GM21576 (cell line): ENCODE measurements around the gene WDFY1.

ENCODE experiments used
- ATAC-seq: cut with Tn5 transposase; IDR thresholded peaks from one replicate; pipeline ENCODE4 v1.9.1; 2021; ENCODE audit warnings: mild to moderate bottlenecking, moderate library complexity; ENCODE audit not compliant: unreplicated experiment

Gene WDFY1

GRCh38 chr2:223959688-223960087, 14.6 kb upstream of the WDFY1 start:
- no peak for ATAC-seq

- ATAC-seq: peak; percentile 88
Observed at GRCh38 chr2:223957092-223957851, 12.1 kb upstream of the WDFY1 start, which contains the start of gene MRPL44. TSS of gene MRPL44 (plus strand) at chr2:223957463. CDS start at chr2:223957473, 10 bp downstream.

GRCh38 chr2:223956300-223956699, 11.2 kb upstream of the WDFY1 start:
- peak; percentile 26 for ATAC-seq

- ATAC-seq: no peak
Observed at GRCh38 chr2:223954401-223954800, 9.3 kb upstream of the WDFY1 start.

GRCh38 chr2:223952280-223952968, 7.3 kb upstream of the WDFY1 start:
- peak; percentile 50 for ATAC-seq

GRCh38 chr2:223950448-223951347, 5.6 kb upstream of the WDFY1 start:
- no peak for ATAC-seq

GRCh38 chr2:223949241-223949840, 4.2 kb upstream of the WDFY1 start:
- peak; percentile 16 for ATAC-seq

GRCh38 chr2:223947711-223948205, 2.6 kb upstream of the WDFY1 start:
- no peak for ATAC-seq

GRCh38 chr2:223945755-223946154, 620 bp upstream of the WDFY1 start:
- no peak for ATAC-seq

- ATAC-seq: no peak
Observed at GRCh38 chr2:223944166-223944702, 901 bp downstream of the WDFY1 start.

- ATAC-seq: no peak
Observed at GRCh38 chr2:223943561-223944008, 1.6 kb downstream of the WDFY1 start.

- ATAC-seq: no peak
Observed at GRCh38 chr2:223943135-223943534, 2.0 kb downstream of the WDFY1 start.

- peak; percentile 42 for ATAC-seq
Observed at GRCh38 chr2:223941579-223942277, 3.4 kb downstream of the WDFY1 start.

- peak; percentile 32 for ATAC-seq
Observed at GRCh38 chr2:223939438-223939837, 5.7 kb downstream of the WDFY1 start.

- no peak for ATAC-seq
Observed at GRCh38 chr2:223937535-223937934, 7.6 kb downstream of the WDFY1 start.

- no peak for ATAC-seq
Observed at GRCh38 chr2:223936862-223937326, 8.2 kb downstream of the WDFY1 start.

- no peak for ATAC-seq
Observed at GRCh38 chr2:223935459-223936125, 9.5 kb downstream of the WDFY1 start.

- ATAC-seq: no peak
Observed at GRCh38 chr2:223934870-223935269, 10.3 kb downstream of the WDFY1 start.
